Myocyte (in vitro differentiated cells): Measurements from ENCODE around the gene CHST11. TPM values are rescaled to one million over a fixed set of nuclear protein-coding genes. Genes with fewer than 3 reads are reported as not detected.
A peak's percentile ranks its signal among the peaks of the same experiment; 100 is the strongest.
"Not testable (repeated sequence)": the region's sequence is repeated elsewhere in the genome, so short reads cannot be mapped to it uniquely, and the experiment has no call there.

Experiments
- DNase-seq: peaks from one replicate; pipeline ENCODE4 v3.0.0-alpha.2; 2012; ENCODE audit warnings: low read depth
- total RNA-seq: library from RNA; depleted of rRNA; stranded (reverse); fragments of >200 nt; gene quantifications from 2 replicates; pipeline ENCODE4 v1.2.3, GENCODE V29; 2014

Gene CHST11
- total RNA-seq, 1 donor from 2014 or later: 2.9 TPM

GRCh38 chr12:104524034-104524832 is 67.5 kb downstream of the CHST11 start:
- DNase-seq: peak; percentile 41

GRCh38 chr12:104526320-104526719 is 69.6 kb downstream of the CHST11 start:
- no peak for DNase-seq

GRCh38 chr12:104526751-104527150 is 70.0 kb downstream of the CHST11 start:
- no peak for DNase-seq

- DNase-seq: not testable (repeated sequence)
These were observed 70.9 kb downstream of the CHST11 start for GRCh38 chr12:104527653-104528052.

GRCh38 chr12:104529130-104529874 is 72.6 kb downstream of the CHST11 start:
- no peak for DNase-seq

GRCh38 chr12:104532636-104533035 is 75.9 kb downstream of the CHST11 start:
- no peak for DNase-seq

GRCh38 chr12:104533134-104533533 is 76.4 kb downstream of the CHST11 start:
- DNase-seq: no peak

- no peak for DNase-seq
These were observed 77.6 kb downstream of the CHST11 start for GRCh38 chr12:104534162-104534856.

- DNase-seq: no peak
These were observed 78.1 kb downstream of the CHST11 start for GRCh38 chr12:104534857-104535248.

- DNase-seq: no peak
These were observed 78.6 kb downstream of the CHST11 start for GRCh38 chr12:104535369-104535768.

- no peak for DNase-seq
These were observed 80.1 kb downstream of the CHST11 start for GRCh38 chr12:104536841-104537240.

- DNase-seq: no peak
These were observed 81.3 kb downstream of the CHST11 start for GRCh38 chr12:104538056-104538455.

GRCh38 chr12:104538891-104539462 is 82.2 kb downstream of the CHST11 start:
- DNase-seq: no peak

GRCh38 chr12:104544836-104545235 is 88.1 kb downstream of the CHST11 start:
- no peak for DNase-seq

GRCh38 chr12:104546575-104546974 is 89.8 kb downstream of the CHST11 start:
- DNase-seq: no peak

- no peak for DNase-seq
These were observed 90.5 kb downstream of the CHST11 start for GRCh38 chr12:104547235-104547634.

GRCh38 chr12:104549815-104550480 is 93.2 kb downstream of the CHST11 start:
- DNase-seq: peak; percentile 5

GRCh38 chr12:104551313-104551931 is 94.7 kb downstream of the CHST11 start:
- DNase-seq: no peak

GRCh38 chr12:104553421-104553820 is 96.7 kb downstream of the CHST11 start:
- no peak for DNase-seq

- no peak for DNase-seq
These were observed 98.9 kb downstream of the CHST11 start for GRCh38 chr12:104555648-104556047.
